HepG2 (cell line): Measurements from ENCODE around the gene CCDC38. TPM values are rescaled to one million over a fixed set of nuclear protein-coding genes. Genes with fewer than 3 reads are reported as not detected.

Experiments used
- ATAC-seq: fragments of 200-7000 bp; cut with Tn5 transposase; 3 replicates; pipeline ENCODE4 v1.9.1; 2020; ENCODE audit warnings: mild to moderate bottlenecking, moderate library complexity
- BruUV-seq: library from RNA; stranded (reverse); fragments of 400-500 nt; replicated peaks from 2 replicates; lab custom pipeline; 2021; lab: Mats Ljungman, UMichigan
- CTCF ChIA-PET: fragments of 300-600 bp; formaldehyde crosslinking; extraction: SDS; loops from one replicate; lab custom pipeline; 2021; ENCODE audit warnings: low total read pairs, inconsistent platforms, low intra/inter-chr PET ratio; lab: Yijun Ruan, JAX
- POLR2A ChIA-PET: fragments of 350-600 bp; sonication (Branson Sonifier 250); formaldehyde crosslinking; loops from one replicate; lab custom pipeline; 2020; ENCODE audit warnings: antibody characterized with exemption, inconsistent platforms; lab: Yijun Ruan, JAX
- DNase-seq: peaks from one replicate; pipeline ENCODE4 v3.0.0-alpha.2; 2015; ENCODE audit warnings: low spot score
- FAIRE-seq: peaks from 3 replicates; lab custom pipeline; 2011; peaks lifted over from hg19 to GRCh38; lab: Jason Lieb, UNC
- H2AFZ ChIP-seq: one replicate; pipeline ENCODE4 v1.6.1; 2011; ENCODE audit warnings: low read length, inconsistent platforms
- H3K27ac ChIP-seq: fragments of 300-600 bp; 3 replicates; pipeline ENCODE4 v1.8.0; 2011; ENCODE audit warnings: mixed run types, mild to moderate bottlenecking, mixed read lengths, low read length, inconsistent platforms; ENCODE audit not compliant: insufficient read depth; ENCODE audit errors: extremely low read length
- H3K27me3 ChIP-seq, 2 experiments: fragments of 200-600 bp in 1 of 2; 2 replicates in 1 of 2; 3 replicates in 1 of 2; pipeline versions ENCODE4 v1.6.0 to v1.8.0; 2011; ENCODE audit warnings: low read length in 2 of 2, mild to moderate bottlenecking in 2 of 2, moderate library complexity in 2 of 2, inconsistent platforms in 1 of 2; ENCODE audit not compliant: insufficient read depth in 2 of 2, control insufficient read depth in 1 of 2
- H3K36me3 ChIP-seq, 2 experiments: fragments of 200-600 bp in 1 of 2; replicated peaks in 1 of 2; 2 replicates in 1 of 2; 3 replicates in 1 of 2; pipeline versions ENCODE4 v1.5.1 to v1.8.0; 2011; ENCODE audit warnings: low read length in 2 of 2, inconsistent platforms in 1 of 2; ENCODE audit not compliant: insufficient read depth in 2 of 2, control insufficient read depth in 1 of 2
- H3K4me1 ChIP-seq: 2 replicates; pipeline ENCODE4 v1.5.1; 2012; ENCODE audit warnings: low read length, inconsistent platforms; ENCODE audit not compliant: insufficient read depth
- H3K4me2 ChIP-seq: 2 replicates; pipeline ENCODE4 v1.6.0; 2011; ENCODE audit warnings: low read depth, low read length, inconsistent platforms
- H3K4me3 ChIP-seq, 3 experiments: fragments of 200-600 bp in 1 of 3; sonication (generic), shearing (Covaris generic) in 1 of 3; replicated peaks in 1 of 3; 2 replicates each; pipeline ENCODE4 v1.5.1; 2011 to 2016; ENCODE audit warnings: low read length in 3 of 3, inconsistent platforms in 2 of 3, low read depth in 2 of 3, mild to moderate bottlenecking in 2 of 3, control low read depth in 1 of 3, mixed read lengths in 1 of 3; ENCODE audit not compliant: insufficient read depth in 1 of 3
- H3K79me2 ChIP-seq: one replicate; pipeline ENCODE4 v1.6.1; 2011; ENCODE audit warnings: low read length, inconsistent platforms; ENCODE audit not compliant: insufficient read depth
- H3K9ac ChIP-seq: 2 replicates; pipeline ENCODE4 v1.6.0; 2011; ENCODE audit warnings: mild to moderate bottlenecking, low read depth, low read length, inconsistent platforms; ENCODE audit not compliant: insufficient read depth
- H3K9me3 ChIP-seq: 2 replicates; pipeline ENCODE4 v1.5.1; 2012; ENCODE audit warnings: mild to moderate bottlenecking, low read length
- H4K20me1 ChIP-seq: 2 replicates; pipeline ENCODE4 v1.6.0; 2011; ENCODE audit warnings: inconsistent platforms, mild to moderate bottlenecking, low read length, moderate library complexity; ENCODE audit not compliant: insufficient read depth
- ADNP ChIP-seq: sonication (generic); formaldehyde crosslinking; IDR thresholded peaks from 2 replicates; pipeline ENCODE4 v1.4.0; 2020; ENCODE audit warnings: missing genetic modification reagents
- AGO2 ChIP-seq: fragments of 200-400 bp; formaldehyde crosslinking; optimal IDR thresholded peaks from 2 replicates; pipeline ENCODE3; 2017; ENCODE audit warnings: mild to moderate bottlenecking, low read depth, low read length, moderate library complexity
- DNMT1 ChIP-seq: sonication (generic); formaldehyde crosslinking; IDR thresholded peaks from 2 replicates; pipeline ENCODE4 v1.5.1; 2020; ENCODE audit warnings: mild to moderate bottlenecking, missing genetic modification reagents
- MXD4 ChIP-seq: IDR thresholded peaks from 2 replicates; pipeline ENCODE4 v1.6.1; 2016; ENCODE audit warnings: mild to moderate bottlenecking, missing biosample characterization, missing genetic modification reagents
- POLR2AphosphoS5 ChIP-seq: IDR thresholded peaks from 2 replicates; pipeline ENCODE4 v1.6.1; 2012; ENCODE audit warnings: low read depth, low read length
- PPARG ChIP-seq: conservative IDR thresholded peaks from 2 replicates; pipeline ENCODE4 v1.6.1; 2016; ENCODE audit warnings: missing biosample characterization, missing genetic modification reagents
- PREB ChIP-seq: sonication (generic); formaldehyde crosslinking; IDR thresholded peaks from 2 replicates; pipeline ENCODE4 v1.4.0; 2020; ENCODE audit warnings: missing genetic modification reagents
- PRMT3 ChIP-seq: sonication (generic); formaldehyde crosslinking; IDR thresholded peaks from 2 replicates; pipeline ENCODE4 v1.8.1; 2022; ENCODE audit warnings: low read depth, mild to moderate bottlenecking, moderate library complexity, missing genetic modification reagents, borderline replicate concordance
- RELA ChIP-seq: sonication (generic); formaldehyde crosslinking; IDR thresholded peaks from 2 replicates; pipeline ENCODE4 v1.4.0; 2020; ENCODE audit warnings: missing genetic modification reagents
- SMAD3 ChIP-seq: sonication (generic); formaldehyde crosslinking; IDR thresholded peaks from 2 replicates; pipeline ENCODE4 v1.4.0; 2020; ENCODE audit warnings: missing genetic modification reagents
- ZNF607 ChIP-seq: sonication (generic); formaldehyde crosslinking; IDR thresholded peaks from 2 replicates; pipeline ENCODE4 v1.5.1; 2020; ENCODE audit warnings: missing genetic modification reagents, mild to moderate bottlenecking, borderline replicate concordance
- ZNF768 ChIP-seq: sonication (generic); formaldehyde crosslinking; IDR thresholded peaks from 2 replicates; pipeline ENCODE4 v1.4.0; 2020; ENCODE audit warnings: missing genetic modification reagents
- ZNF879 ChIP-seq: sonication (generic); formaldehyde crosslinking; IDR thresholded peaks from 2 replicates; pipeline ENCODE4 v1.8.1; 2023; ENCODE audit warnings: missing genetic modification reagents
- WGBS: methylation state at CpG from one replicate; pipeline ENCODE4 v1.1.6; 2017; ENCODE audit warnings: low lambda C conversion rate; 5-methylcytosine and 5-hydroxymethylcytosine counted together
- in situ Hi-C: cut with HindIII; loops from 2 replicates; pipeline ENCODE4 v1.10.0; 2017; ENCODE audit warnings: low pct_unique_long_range_greater_than_20kb; ENCODE audit not compliant: extremely low pct_ligation_motif_present
- intact Hi-C: fragments of 100-400 bp; cut with micrococcal nuclease; formaldehyde crosslinking; loops from one replicate; pipeline ENCODE4 v1.10.0; 2022; ENCODE audit not compliant: unreplicated experiment
- polyA plus RNA-seq, 8 experiments: library from polyadenylated mRNA; depleted of rRNA in 3 of 8; stranded (reverse) in 7 of 8; unstranded in 1 of 8; fragments of >200 nt; fragmentation: Illumina TruSeq in 4 of 8; extraction: Trizol in 4 of 8; gene quantifications; 2 replicates each; pipeline versions ENCODE4 v1.2.1 to v1.2.3, GENCODE V29; 2011 to 2016; ENCODE audit warnings: low read depth in 4 of 8, missing spikeins in 1 of 8, mixed read lengths in 1 of 8; ENCODE audit not compliant: insufficient read depth in 1 of 8
- total RNA-seq, 5 experiments: library from RNA; depleted of rRNA; stranded (reverse); fragments of >200 nt; fragmentation: Illumina TruSeq; extraction: Trizol; gene quantifications; 2 replicates each; pipeline ENCODE4 v1.2.3, GENCODE V29; 2016; ENCODE audit warnings: low read depth in 1 of 5
- TF ChIP-seq, protein P1 (sequence below): sonication (generic); formaldehyde crosslinking; IDR thresholded peaks from 2 replicates; pipeline ENCODE4 v1.9.0; 2021; ENCODE audit warnings: missing genetic modification reagents, mild to moderate bottlenecking, borderline replicate concordance

CCDC38 gene
- total and polyA plus RNA-seq, 2 of the 13 experiments (the other 11 are each of a cell fraction or from before 2014, with no cell fraction given), result 0.24 to 0.32 TPM

GRCh38 chr12:95852133-95852532 is 90.3 kb downstream of the CCDC38 start:
- no peaks in the 10 kb centered on the region for H3K36me3 ChIP-seq
- 45% methylated on average over 4 of the region's 4 CpGs for WGBS
- ATAC-seq, result no peak
- ChIA-PET CTCF (no interaction called here), POLR2A (no interaction called here)
- FAIRE-seq, result no peak
- DNase-seq, result no peak
- no peak overlapping the region for H3K9ac ChIP-seq
- no peaks in the 10 kb centered on the region for H3K9me3 ChIP-seq
- intact Hi-C loops (no loop called here), in situ Hi-C loops (no loop called here)
- no peak overlapping the region for H3K27ac ChIP-seq
- H4K20me1 ChIP-seq, result no peaks in the 10 kb centered on the region
- no peak overlapping the region for H3K4me3 ChIP-seq
- no TSS peak for BruUV-seq
- TF ChIP-seq ZNF879 (CRISPR knock-in tag) (no peak), PRMT3 (CRISPR knock-in tag) (no peak), ZNF768 (CRISPR knock-in tag) (no peak), DNMT1 (CRISPR knock-in tag) (no peak), MXD4 (CRISPR knock-in tag) (no peak)
- no peaks in the 10 kb centered on the region for H3K79me2 ChIP-seq
- no peak overlapping the region for H2AFZ ChIP-seq
- H3K4me1 ChIP-seq, result peaks cover 22% of the 10 kb centered on the region
- no peak overlapping the region for H3K4me2 ChIP-seq
- H3K27me3 ChIP-seq, result peaks cover 0 to 4% of the 10 kb centered on the region in 2 experiments; a peak in 1 of 5 replicates

DNA sequence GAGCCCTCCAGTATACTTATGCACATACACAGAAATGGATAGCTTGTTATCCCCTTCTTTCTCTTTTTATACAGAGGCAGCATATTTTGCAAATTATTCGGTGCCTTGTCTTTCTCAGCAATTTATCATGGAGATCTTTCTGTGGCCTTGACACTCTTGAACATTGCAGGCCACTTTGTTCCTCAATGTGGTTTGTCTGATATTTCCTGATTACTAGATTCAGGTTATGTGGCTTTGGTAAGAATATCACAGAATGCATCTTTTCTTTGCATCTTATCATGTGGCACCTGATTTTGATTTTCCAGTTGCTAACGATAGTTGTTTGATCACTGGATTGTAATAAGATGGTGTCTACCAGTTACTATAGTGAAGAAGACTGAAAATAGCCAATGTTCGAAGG is 90.8 kb downstream of the CCDC38 start:
- BruUV-seq, result no TSS peak

More for the DNA sequence above, 90.8 kb downstream of the CCDC38 start:
- WGBS, result 12% methylated on average over 3 of the region's 3 CpGs
- POLR2A ChIA-PET, result no interaction called here
- Histone ChIP-seq H3K9me3 (no peaks in the 10 kb centered on the region), H3K27ac (no peak overlapping the region), H3K79me2 (no peaks in the 10 kb centered on the region), H3K4me1 (peaks cover 17% of the 10 kb centered on the region), H4K20me1 (no peaks in the 10 kb centered on the region), H3K27me3 (peaks cover 0 to 4% of the 10 kb centered on the region in 2 experiments; a peak in 1 of 5 replicates), H3K4me3 (no peak overlapping the region), H3K4me2 (no peak overlapping the region), H2AFZ (no peak overlapping the region), H3K9ac (no peak overlapping the region), H3K36me3 (no peaks in the 10 kb centered on the region)
- CTCF ChIA-PET, result no interaction called here
- FAIRE-seq (no peak), DNase-seq (no peak), ATAC-seq (no peak)
- TF ChIP-seq AGO2, result no peak
- no peak for TF ChIP-seq ZNF607 (CRISPR knock-in tag)
- no peak for TF ChIP-seq POLR2AphosphoS5
- TF ChIP-seq PPARG (CRISPR knock-in tag), result no peak
- TF ChIP-seq ADNP, result no peak
- TF ChIP-seq RELA (CRISPR knock-in tag), result no peak
- TF ChIP-seq SMAD3 (CRISPR knock-in tag), result no peak
- TF ChIP-seq, protein P1, sequence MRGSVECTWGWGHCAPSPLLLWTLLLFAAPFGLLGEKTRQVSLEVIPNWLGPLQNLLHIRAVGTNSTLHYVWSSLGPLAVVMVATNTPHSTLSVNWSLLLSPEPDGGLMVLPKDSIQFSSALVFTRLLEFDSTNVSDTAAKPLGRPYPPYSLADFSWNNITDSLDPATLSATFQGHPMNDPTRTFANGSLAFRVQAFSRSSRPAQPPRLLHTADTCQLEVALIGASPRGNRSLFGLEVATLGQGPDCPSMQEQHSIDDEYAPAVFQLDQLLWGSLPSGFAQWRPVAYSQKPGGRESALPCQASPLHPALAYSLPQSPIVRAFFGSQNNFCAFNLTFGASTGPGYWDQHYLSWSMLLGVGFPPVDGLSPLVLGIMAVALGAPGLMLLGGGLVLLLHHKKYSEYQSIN (CRISPR knock-in tag), result no peak
- TF ChIP-seq PREB (CRISPR knock-in tag), result no peak
- intact Hi-C loops, result no loop called here
- in situ Hi-C loops, result no loop called here
